ENCODE results near the gene MKKS. TPM values are rescaled to one million over a fixed set of nuclear protein-coding genes. Genes with fewer than 3 reads are reported as not detected.

MKKS gene
- total RNA-seq, 1 experiment from 2014 or later: 19.9 TPM

- no peak overlapping the region for H3K4me3 ChIP-seq (replicated peaks in 1 of 2; ENCODE audit: low read depth in 1 of 2, low read length in 2 of 2)
- peaks cover 98% of the 10 kb centered on the region for H3K79me2 ChIP-seq (ENCODE audit: insufficient read depth, low read length)
- 0 out of 2 replicates have a peak, but pooled peaks cover 2% of the 10 kb centered on the region for H4K20me1 ChIP-seq (ENCODE audit: insufficient read depth)
- no peaks in the 10 kb centered on the region for H3K27me3 ChIP-seq (ENCODE audit: insufficient read depth, low read length)
- intact Hi-C loops (cut with micrococcal nuclease): loop anchor here (1.0 to 5.0 kb wide), 4 partner anchors 111 to 810 kb away; no protein-coding TSS in a partner anchor
- H3K9me3 ChIP-seq (ENCODE audit: control insufficient read depth in 1 of 2, insufficient read depth in 1 of 2, low read depth in 1 of 2, low read length in 2 of 2): no peaks in the 10 kb centered on the region
- no peak overlapping the region for H3K9ac ChIP-seq (ENCODE audit: low read length)
- no peaks in the 10 kb centered on the region; a peak in 1 of 4 replicates for H3K36me3 ChIP-seq (ENCODE audit: control insufficient read depth in 1 of 2, insufficient read depth in 2 of 2, low read length in 2 of 2)
- ChIA-PET RAD21 (ENCODE audit: low non-redundant PET in 1 of 2, low total read pairs in 2 of 2, uncharacterized antibody in 2 of 2, unreplicated experiment in 2 of 2) (no interaction called here), CTCF (interaction anchor here (0.8 to 2.7 kb wide), 5 partner anchors 9 to 810 kb away, joined by 3 to 18 read pairs (median 3); no protein-coding TSS in a partner anchor), POLR2A (no interaction called here)
- H3K4me1 ChIP-seq (ENCODE audit: control insufficient read depth in 1 of 2, insufficient read depth in 2 of 2, low read length in 2 of 2): peaks cover 0 to 16% of the 10 kb centered on the region in 2 experiments; a peak in 3 of 4 replicates
- peak; percentile 54 for TF ChIP-seq RAD21 (IDR thresholded peaks at IDR 0.05; ENCODE audit: low read depth)
- TF ChIP-seq, protein P1, sequence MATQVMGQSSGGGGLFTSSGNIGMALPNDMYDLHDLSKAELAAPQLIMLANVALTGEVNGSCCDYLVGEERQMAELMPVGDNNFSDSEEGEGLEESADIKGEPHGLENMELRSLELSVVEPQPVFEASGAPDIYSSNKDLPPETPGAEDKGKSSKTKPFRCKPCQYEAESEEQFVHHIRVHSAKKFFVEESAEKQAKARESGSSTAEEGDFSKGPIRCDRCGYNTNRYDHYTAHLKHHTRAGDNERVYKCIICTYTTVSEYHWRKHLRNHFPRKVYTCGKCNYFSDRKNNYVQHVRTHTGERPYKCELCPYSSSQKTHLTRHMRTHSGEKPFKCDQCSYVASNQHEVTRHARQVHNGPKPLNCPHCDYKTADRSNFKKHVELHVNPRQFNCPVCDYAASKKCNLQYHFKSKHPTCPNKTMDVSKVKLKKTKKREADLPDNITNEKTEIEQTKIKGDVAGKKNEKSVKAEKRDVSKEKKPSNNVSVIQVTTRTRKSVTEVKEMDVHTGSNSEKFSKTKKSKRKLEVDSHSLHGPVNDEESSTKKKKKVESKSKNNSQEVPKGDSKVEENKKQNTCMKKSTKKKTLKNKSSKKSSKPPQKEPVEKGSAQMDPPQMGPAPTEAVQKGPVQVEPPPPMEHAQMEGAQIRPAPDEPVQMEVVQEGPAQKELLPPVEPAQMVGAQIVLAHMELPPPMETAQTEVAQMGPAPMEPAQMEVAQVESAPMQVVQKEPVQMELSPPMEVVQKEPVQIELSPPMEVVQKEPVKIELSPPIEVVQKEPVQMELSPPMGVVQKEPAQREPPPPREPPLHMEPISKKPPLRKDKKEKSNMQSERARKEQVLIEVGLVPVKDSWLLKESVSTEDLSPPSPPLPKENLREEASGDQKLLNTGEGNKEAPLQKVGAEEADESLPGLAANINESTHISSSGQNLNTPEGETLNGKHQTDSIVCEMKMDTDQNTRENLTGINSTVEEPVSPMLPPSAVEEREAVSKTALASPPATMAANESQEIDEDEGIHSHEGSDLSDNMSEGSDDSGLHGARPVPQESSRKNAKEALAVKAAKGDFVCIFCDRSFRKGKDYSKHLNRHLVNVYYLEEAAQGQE (IDR thresholded peaks at IDR 0.05; ENCODE audit: low read depth): no peak
- no peak for TF ChIP-seq SP1 (IDR thresholded peaks at IDR 0.05; ENCODE audit: low read depth)
- TF ChIP-seq, protein P2, sequence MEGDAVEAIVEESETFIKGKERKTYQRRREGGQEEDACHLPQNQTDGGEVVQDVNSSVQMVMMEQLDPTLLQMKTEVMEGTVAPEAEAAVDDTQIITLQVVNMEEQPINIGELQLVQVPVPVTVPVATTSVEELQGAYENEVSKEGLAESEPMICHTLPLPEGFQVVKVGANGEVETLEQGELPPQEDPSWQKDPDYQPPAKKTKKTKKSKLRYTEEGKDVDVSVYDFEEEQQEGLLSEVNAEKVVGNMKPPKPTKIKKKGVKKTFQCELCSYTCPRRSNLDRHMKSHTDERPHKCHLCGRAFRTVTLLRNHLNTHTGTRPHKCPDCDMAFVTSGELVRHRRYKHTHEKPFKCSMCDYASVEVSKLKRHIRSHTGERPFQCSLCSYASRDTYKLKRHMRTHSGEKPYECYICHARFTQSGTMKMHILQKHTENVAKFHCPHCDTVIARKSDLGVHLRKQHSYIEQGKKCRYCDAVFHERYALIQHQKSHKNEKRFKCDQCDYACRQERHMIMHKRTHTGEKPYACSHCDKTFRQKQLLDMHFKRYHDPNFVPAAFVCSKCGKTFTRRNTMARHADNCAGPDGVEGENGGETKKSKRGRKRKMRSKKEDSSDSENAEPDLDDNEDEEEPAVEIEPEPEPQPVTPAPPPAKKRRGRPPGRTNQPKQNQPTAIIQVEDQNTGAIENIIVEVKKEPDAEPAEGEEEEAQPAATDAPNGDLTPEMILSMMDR (IDR thresholded peaks at IDR 0.05 in 2 of 3, conservative IDR thresholded peaks at IDR 0.05 in 1 of 3; ENCODE audit: borderline replicate concordance in 1 of 3, insufficient read depth in 1 of 3, low read depth in 2 of 3, low read length in 2 of 3): peak; percentile 43 to 88 (median 78); a peak in 5 of 6 replicates
- ATAC-seq: peak; percentile 72
- no peak overlapping the region for H2AFZ ChIP-seq (ENCODE audit: low read depth, low read length, poor library complexity, severe bottlenecking)
- no TSS peak for BruUV-seq (replicated peaks)
- H3K4me2 ChIP-seq (ENCODE audit: low read length): no peak overlapping the region
- DNase-seq (ENCODE audit: low read depth, low spot score): no peak
- H3K9me2 ChIP-seq (ENCODE audit: insufficient read depth): no peaks in the 10 kb centered on the region
- no peak overlapping the region for H3K27ac ChIP-seq (ENCODE audit: low read depth, low read length)
These were observed 6.8 kb downstream of the MKKS start for GRCh38 chr20:10427060-10427692.

Data from HCT116 (cell line).